Measurements from ENCODE around the gene OR2H1.

Gene OR2H1

DNA sequence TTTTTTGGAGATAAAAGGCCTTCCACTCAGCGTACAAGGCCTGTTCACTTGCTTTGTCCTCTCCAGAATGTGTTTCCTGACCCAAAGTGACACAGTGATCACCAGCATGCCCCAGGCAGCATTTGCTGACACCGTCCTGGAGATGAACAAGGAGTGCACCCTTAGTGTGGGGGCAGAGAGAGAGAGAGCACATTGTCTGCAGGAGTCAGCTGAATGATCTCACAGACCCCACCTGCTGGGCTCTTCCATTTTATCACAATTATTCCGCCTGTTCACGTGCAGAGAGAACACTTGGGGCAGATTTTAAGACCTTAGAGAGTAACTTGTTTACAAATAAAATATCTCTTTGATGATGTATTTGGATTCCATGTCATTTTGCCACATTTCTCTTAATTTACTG, 53.2 kb downstream of the OR2H1 start:
- no peaks in the 10 kb centered on the region for H3K36me3 ChIP-seq
- H3K4me1 ChIP-seq (ENCODE audit: control insufficient read depth in 1 of 2, insufficient read depth in 1 of 2, low read depth in 1 of 2, low read length in 1 of 2) = no peaks in the 10 kb centered on the region
- H3K9me3 ChIP-seq = no peaks in the 10 kb centered on the region
- H3K4me3 ChIP-seq (ENCODE audit: low read depth in 1 of 2, low read length in 1 of 2) = no peak overlapping the region
- no peaks in the 10 kb centered on the region for H3K27me3 ChIP-seq
- H3K27ac ChIP-seq = no peak overlapping the region
- TF ChIP-seq, protein P1, sequence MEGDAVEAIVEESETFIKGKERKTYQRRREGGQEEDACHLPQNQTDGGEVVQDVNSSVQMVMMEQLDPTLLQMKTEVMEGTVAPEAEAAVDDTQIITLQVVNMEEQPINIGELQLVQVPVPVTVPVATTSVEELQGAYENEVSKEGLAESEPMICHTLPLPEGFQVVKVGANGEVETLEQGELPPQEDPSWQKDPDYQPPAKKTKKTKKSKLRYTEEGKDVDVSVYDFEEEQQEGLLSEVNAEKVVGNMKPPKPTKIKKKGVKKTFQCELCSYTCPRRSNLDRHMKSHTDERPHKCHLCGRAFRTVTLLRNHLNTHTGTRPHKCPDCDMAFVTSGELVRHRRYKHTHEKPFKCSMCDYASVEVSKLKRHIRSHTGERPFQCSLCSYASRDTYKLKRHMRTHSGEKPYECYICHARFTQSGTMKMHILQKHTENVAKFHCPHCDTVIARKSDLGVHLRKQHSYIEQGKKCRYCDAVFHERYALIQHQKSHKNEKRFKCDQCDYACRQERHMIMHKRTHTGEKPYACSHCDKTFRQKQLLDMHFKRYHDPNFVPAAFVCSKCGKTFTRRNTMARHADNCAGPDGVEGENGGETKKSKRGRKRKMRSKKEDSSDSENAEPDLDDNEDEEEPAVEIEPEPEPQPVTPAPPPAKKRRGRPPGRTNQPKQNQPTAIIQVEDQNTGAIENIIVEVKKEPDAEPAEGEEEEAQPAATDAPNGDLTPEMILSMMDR (IDR thresholded peaks at IDR 0.05) = no peak

DNA sequence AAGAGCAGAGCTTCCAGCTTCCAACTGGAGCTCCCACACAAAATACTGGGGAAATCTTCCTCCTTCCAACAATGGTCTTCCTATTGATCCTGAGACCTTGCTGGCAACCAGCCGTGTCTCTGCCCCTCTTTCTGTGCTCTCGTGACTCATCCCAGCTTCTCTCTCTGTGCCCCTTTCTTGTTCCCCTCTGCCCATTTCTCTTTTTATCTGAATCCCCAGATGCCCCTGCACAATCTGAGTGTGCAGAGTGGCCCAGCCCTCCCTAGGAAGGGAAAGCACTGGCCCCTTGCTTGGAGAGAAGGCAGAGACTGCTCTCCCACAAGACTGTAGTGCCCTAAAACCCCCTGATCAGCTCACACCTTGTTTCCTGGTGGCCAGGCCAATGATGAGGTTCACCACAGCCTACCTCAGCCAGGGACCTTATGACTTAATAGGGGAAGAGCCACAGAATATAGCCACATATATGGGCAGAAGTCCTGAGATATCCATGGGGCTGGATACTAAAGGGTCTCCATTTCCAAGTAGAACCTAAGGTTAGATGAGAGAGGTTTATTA, 53.9 kb downstream of the OR2H1 start:
- no peaks in the 10 kb centered on the region for H3K27me3 ChIP-seq
- H3K36me3 ChIP-seq = no peaks in the 10 kb centered on the region
- no peak overlapping the region for H3K4me3 ChIP-seq (ENCODE audit: low read depth in 1 of 2, low read length in 1 of 2)
- TF ChIP-seq, protein P1 (IDR thresholded peaks at IDR 0.05) = no peak
- no peaks in the 10 kb centered on the region for H3K4me1 ChIP-seq (ENCODE audit: control insufficient read depth in 1 of 2, insufficient read depth in 1 of 2, low read depth in 1 of 2, low read length in 1 of 2)
- no peaks in the 10 kb centered on the region for H3K9me3 ChIP-seq
- no peak overlapping the region for H3K27ac ChIP-seq

Measured in neutrophil (primary cell).